Mucosa of rectum (tissue), 2 donors: ENCODE results near the gene ITGAD.

Experiments
- H3K27ac ChIP-seq, 2 donors: one replicate each; pipeline ENCODE4 v1.7.0; 2013; ENCODE audit warnings: inconsistent platforms in 2 of 2, low read depth in 2 of 2, low read length in 2 of 2
- H3K27me3 ChIP-seq, 2 donors: one replicate each; pipeline ENCODE4 v1.7.0; 2013; ENCODE audit warnings: low read length in 2 of 2; ENCODE audit not compliant: control insufficient read depth in 2 of 2, insufficient read depth in 2 of 2
- H3K36me3 ChIP-seq, 2 donors: one replicate each; pipeline ENCODE4 v1.7.0; 2013; ENCODE audit warnings: low read length in 2 of 2; ENCODE audit not compliant: control insufficient read depth in 2 of 2, insufficient read depth in 2 of 2
- H3K4me1 ChIP-seq, 2 donors: one replicate each; pipeline ENCODE4 v1.7.0; 2013; ENCODE audit warnings: low read length in 2 of 2, mild to moderate bottlenecking in 1 of 2; ENCODE audit not compliant: control insufficient read depth in 2 of 2, insufficient read depth in 2 of 2
- H3K4me3 ChIP-seq, 2 donors: one replicate each; pipeline ENCODE4 v1.7.0; 2013; ENCODE audit warnings: low read length in 2 of 2
- H3K9ac ChIP-seq, 2 donors: one replicate each; pipeline ENCODE4 v1.7.0; 2013; ENCODE audit warnings: low read length in 2 of 2, low read depth in 1 of 2, mild to moderate bottlenecking in 1 of 2
- H3K9me3 ChIP-seq, 2 donors: one replicate each; pipeline ENCODE4 v1.7.0; 2013; ENCODE audit warnings: low read length in 2 of 2; ENCODE audit not compliant: control insufficient read depth in 2 of 2
- donor health status: healthy.
- donor health status: Normal muscosa, but diverticular disease.

The ITGAD gene

DNA sequence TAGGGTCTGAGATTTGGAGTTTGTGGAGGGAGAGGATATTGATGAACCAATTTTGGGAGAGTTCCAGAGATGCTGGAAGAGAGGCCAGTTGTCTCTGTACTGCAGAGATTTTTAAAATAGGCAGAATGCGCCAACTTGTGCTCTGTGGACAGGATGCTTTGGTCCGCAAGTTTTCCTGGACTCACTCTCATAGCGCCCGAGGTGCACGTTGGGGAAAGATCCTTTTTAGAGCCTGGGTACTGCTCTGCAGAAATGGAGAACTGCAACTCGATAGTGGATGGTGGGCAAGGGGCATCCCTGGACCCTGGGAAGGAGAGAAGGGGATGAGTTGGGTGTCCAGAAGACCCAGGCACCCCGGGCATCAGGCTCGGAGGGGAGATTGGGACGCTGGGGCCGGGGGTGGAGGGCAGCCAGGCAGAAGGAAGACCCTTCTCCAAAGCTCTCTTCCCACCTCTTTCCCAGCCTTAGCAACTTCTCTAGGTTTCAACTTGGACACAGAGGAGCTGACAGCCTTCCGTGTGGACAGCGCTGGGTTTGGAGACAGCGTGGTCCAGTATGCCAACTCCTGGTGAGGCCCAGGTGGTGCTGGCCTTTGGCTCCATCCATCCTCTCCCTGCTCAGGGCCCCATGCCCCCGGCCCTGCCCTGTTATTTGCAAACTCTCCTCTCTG lies 37.6 kb upstream of the ITGAD start:
- no peaks in the 10 kb centered on the region for H3K36me3 ChIP-seq
- H3K4me3 ChIP-seq = peak overlapping the region in 1 of 2 donors; percentile 13
- no peaks in the 10 kb centered on the region for H3K27me3 ChIP-seq
- no peaks in the 10 kb centered on the region for H3K9me3 ChIP-seq
- peak overlapping the region in 1 of 2 donors; percentile 32 for H3K27ac ChIP-seq
- no peak overlapping the region for H3K9ac ChIP-seq
- peaks cover 0 to 2% of the 10 kb centered on the region in 2 donors for H3K4me1 ChIP-seq

DNA sequence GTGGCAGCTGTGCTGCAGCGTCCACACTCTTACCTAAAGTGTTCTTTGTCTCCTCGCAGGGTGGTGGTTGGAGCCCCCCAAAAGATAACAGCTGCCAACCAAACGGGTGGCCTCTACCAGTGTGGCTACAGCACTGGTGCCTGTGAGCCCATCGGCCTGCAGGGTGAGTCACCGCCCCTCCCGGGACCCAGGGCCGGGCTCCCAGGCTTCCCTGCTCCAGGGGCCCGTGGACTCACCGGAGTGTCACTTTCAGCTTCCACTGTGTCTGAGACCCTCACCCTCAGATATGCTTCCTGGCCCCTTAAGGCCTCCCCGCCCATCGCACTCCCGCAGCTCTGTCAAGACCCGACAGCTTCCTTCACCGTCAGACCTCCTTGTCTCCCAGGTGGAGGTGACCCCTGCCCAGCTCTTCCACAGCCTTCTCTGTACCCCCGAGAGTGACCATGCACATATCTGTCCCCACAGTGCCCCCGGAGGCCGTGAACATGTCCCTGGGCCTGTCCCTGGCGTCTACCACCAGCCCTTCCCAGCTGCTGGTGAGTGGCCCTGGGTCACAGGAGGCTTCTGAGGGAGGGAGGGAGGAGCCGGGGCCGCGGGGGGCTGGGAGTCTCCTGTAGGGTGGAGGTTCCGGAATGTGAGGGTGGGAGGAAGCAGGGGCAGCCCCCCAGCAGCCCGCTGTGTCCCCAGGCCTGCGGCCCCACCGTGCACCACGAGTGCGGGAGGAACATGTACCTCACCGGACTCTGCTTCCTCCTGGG lies 36.4 kb upstream of the ITGAD start:
- peaks cover 0 to 2% of the 10 kb centered on the region in 2 donors for H3K4me1 ChIP-seq
- no peaks in the 10 kb centered on the region for H3K9me3 ChIP-seq
- H3K27me3 ChIP-seq = no peaks in the 10 kb centered on the region
- no peak overlapping the region for H3K27ac ChIP-seq
- H3K36me3 ChIP-seq = no peaks in the 10 kb centered on the region
- H3K9ac ChIP-seq = no peak overlapping the region
- no peak overlapping the region for H3K4me3 ChIP-seq

DNA sequence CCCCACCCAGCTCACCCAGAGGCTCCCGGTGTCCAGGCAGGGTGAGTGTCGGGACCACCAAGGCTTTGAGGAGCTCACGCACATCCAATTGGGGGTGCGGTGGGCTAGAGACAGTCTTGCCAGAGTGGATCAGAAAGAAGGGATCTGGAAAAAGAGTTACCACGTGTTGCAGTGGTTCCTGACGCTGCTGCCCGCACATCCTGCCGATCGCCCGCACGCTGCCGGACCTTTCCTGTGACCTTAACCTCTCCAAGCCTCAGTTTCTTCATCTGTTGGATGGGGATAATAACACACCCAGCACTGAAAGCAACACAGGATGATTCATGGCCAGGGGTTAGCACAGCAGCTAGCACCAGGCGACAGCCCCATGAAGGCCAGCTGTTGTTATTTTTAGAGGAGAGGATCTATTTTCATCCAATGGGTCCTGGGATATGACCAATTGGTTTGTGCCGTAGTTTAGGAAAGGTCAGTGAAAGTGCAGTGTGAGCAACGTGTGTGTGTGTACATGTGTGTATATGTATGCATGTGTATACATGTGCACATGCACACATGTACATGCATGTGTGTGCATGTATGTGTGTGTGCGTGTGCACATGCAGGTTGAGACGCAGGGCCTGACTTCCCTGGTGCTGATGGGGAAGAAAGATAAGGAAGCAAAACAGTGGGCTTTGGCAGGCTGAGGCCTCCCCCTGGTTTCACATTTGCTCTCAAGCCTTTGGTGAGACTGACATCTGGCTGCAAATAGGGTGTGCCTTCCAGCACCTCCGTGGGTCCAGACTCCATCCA lies 35.6 kb upstream of the ITGAD start:
- no peak overlapping the region for H3K9ac ChIP-seq
- H3K4me1 ChIP-seq = peaks cover 0 to 2% of the 10 kb centered on the region in 2 donors
- H3K27ac ChIP-seq = no peak overlapping the region
- no peaks in the 10 kb centered on the region for H3K9me3 ChIP-seq
- no peak overlapping the region for H3K4me3 ChIP-seq
- H3K27me3 ChIP-seq = no peaks in the 10 kb centered on the region
- no peaks in the 10 kb centered on the region for H3K36me3 ChIP-seq

DNA sequence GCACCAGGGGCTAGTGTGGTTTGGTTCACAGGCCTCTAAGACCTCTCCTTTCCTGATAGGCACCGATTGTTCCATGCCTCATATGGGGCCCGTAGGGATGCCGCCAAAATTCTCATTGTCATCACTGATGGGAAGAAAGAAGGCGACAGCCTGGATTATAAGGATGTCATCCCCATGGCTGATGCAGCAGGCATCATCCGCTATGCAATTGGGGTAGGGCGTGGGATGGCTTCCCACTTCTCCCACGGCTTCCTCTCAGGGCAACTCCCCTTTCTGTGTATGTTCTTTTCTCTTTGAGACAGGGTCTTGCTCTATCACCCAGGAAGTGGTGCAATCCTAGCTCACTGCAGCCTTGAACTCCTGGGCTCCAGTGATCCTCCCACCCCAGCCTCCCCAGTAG lies 32.9 kb upstream of the ITGAD start:
- Histone ChIP-seq H3K36me3 (no peaks in the 10 kb centered on the region), H3K4me3 (no peak overlapping the region), H3K9me3 (no peaks in the 10 kb centered on the region), H3K27me3 (no peaks in the 10 kb centered on the region), H3K27ac (no peak overlapping the region), H3K4me1 (peaks cover 0 to 2% of the 10 kb centered on the region in 2 donors), H3K9ac (no peak overlapping the region)

DNA sequence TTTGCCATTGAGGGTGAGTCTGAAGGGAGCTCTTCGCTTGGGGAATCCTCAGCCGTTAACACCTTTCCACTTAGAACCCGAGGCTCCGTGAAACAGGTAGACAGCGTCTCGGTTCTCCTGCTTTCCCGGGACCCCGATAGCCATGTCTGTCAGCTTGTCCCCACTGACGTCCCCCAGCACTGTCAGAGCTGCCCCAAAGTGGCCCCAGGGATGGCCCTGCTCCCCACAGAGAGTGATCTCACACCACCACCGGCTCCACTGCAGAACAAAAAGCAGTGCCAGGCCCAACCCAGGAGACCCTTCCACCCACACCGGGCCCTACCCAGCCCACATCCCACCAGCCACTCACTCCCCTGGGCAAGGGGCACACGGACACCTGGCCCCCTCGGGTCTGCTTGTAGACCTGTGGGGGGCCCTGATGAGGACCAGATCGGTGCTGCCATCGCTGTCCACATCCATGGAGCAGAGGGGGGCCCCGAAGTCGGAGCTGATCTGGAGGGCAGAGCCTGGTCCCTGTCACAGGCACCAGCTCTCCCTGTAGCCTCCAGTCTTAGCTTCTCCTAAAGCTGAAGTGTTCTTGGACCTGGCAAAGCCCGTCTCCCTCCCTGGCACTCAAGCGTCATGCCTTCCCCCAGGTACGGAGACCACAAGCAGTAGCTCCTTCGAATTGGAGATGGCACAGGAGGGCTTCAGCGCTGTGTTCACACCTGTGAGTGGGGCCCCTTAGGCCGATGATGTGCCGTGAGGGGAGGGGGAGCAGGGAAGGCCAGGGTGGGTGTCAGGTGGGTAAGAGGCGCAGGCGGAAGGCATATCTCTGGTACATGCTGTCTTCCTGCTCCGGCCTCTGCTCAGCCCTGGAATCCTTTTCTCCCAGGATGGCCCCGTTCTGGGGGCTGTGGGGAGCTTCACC lies 31.7 kb upstream of the ITGAD start:
- H3K4me3 ChIP-seq = no peak overlapping the region
- no peak overlapping the region for H3K9ac ChIP-seq
- H3K36me3 ChIP-seq = no peaks in the 10 kb centered on the region
- no peak overlapping the region for H3K27ac ChIP-seq
- H3K27me3 ChIP-seq = no peaks in the 10 kb centered on the region
- H3K4me1 ChIP-seq = peaks cover 0 to 2% of the 10 kb centered on the region in 2 donors
- no peaks in the 10 kb centered on the region for H3K9me3 ChIP-seq

DNA sequence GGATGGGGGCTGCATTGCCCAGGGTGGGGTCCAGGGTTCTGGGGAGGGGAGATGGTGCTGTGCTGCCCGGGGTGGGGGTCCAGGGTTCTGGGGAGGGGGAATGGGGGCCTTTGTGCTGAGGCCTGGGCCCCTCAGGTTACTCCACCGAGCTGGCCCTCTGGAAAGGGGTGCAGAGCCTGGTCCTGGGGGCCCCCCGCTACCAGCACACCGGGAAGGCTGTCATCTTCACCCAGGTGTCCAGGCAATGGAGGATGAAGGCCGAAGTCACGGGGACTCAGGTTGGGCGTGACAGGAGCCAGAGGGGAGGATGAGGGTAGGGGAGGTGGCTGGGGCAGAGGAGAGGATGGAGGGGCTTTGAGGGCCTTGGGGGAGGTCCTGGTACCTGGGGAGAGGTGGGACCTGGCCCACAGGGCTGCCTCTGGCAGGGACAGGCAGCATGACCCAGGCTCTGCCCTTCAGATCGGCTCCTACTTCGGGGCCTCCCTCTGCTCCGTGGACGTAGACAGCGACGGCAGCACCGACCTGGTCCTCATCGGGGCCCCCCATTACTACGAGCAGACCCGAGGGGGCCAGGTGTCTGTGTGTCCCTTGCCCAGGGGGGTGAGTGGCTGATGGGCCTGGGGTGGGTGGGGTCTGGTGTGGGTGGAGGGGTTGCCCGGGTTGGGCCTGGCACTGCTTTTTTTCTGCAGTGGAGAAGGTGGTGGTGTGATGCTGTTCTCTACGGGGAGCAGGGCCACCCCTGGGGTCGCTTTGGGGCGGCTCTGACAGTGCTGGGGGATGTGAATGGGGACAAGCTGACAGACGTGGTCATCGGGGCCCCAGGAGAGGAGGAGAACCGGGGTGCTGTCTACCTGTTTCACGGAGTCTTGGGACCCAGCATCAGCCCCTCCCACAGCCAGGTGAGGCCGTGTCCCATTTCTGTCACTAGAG lies 30.4 kb upstream of the ITGAD start:
- no peak overlapping the region for H3K27ac ChIP-seq
- no peaks in the 10 kb centered on the region for H3K9me3 ChIP-seq
- H3K27me3 ChIP-seq = no peaks in the 10 kb centered on the region
- H3K36me3 ChIP-seq = no peaks in the 10 kb centered on the region
- no peak overlapping the region for H3K4me3 ChIP-seq
- H3K4me1 ChIP-seq = no peaks in the 10 kb centered on the region
- H3K9ac ChIP-seq = no peak overlapping the region

DNA sequence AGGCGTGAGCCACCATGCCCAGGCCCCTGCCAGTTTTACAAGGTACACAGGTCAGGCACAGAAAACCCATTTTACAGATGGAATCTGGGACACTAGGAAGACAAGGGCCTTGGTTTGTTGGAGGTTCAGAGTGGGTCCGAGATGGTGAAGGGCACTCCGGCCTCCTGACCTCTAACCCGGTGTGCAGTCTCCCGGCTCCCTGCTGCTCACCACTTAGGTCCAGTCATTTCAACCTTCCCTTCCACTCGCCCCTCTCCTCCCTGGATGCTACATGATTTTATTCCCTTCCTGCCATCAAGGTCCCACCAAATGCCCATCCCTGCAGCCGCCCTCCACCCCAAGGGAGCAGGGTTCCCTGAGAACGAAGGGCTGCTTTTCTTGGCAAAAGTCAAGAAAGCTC lies 29.4 kb upstream of the ITGAD start:
- H3K4me1 ChIP-seq = no peaks in the 10 kb centered on the region
- no peaks in the 10 kb centered on the region for H3K9me3 ChIP-seq
- H3K36me3 ChIP-seq = no peaks in the 10 kb centered on the region
- no peak overlapping the region for H3K9ac ChIP-seq
- no peak overlapping the region for H3K4me3 ChIP-seq
- no peaks in the 10 kb centered on the region for H3K27me3 ChIP-seq
- no peak overlapping the region for H3K27ac ChIP-seq

DNA sequence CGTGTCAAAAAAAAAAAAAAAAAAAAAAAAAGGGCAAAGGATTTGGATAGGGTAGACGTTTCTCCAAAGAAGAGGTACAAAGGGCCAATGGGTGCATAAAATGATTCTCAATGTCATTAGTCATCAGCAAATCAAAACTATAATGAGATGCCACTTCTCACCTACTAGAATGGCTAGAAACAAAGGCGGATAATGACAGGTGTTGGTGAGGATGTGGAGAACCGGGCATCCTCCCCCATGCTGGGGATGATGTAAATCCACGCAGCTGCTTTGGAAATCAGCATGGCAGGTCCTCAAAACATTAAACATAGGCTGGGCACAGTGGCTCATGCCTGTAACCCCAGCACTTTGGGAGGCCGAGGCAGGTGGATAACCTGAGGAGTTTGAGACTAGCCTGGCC lies 28.7 kb upstream of the ITGAD start:
- Histone ChIP-seq H3K27me3 (no peaks in the 10 kb centered on the region), H3K9ac (no peak overlapping the region), H3K27ac (no peak overlapping the region), H3K4me1 (no peaks in the 10 kb centered on the region), H3K9me3 (no peaks in the 10 kb centered on the region), H3K36me3 (no peaks in the 10 kb centered on the region), H3K4me3 (no peak overlapping the region)
